ENCODE data around the gene CPPED1. TPM values are rescaled to one million over a fixed set of nuclear protein-coding genes. Genes with fewer than 3 reads are reported as not detected.

CPPED1 gene
- total RNA-seq, 2 donors from 2014 or later: 8.4 to 14.7 TPM

DNA sequence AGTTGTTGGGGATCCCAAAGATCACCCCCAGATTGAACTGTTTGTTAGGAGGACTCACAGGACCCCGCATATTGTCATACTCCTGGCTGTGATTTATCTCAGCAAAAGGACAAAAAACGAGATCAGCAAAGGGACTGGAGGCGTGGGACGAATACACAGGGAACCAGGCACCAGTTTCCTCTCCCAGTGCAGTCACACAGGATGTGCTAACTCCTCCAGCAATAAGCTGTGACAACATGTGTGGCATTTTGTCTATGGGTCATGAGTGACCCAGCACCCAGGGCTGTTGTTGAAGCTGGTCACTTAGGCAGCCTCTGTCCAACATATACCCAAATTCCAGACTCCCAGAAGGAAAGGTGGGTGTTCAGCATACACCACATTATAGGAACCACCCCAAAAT is 60.9 kb downstream of the CPPED1 start:
- H3K27me3 ChIP-seq (ENCODE audit: control insufficient read depth, insufficient read depth, low read length, poor library complexity, severe bottlenecking): no peaks in the 10 kb centered on the region
- 58 to 68% methylated on average over 4 of the region's 4 CpGs for WGBS, 2 experiments (ENCODE audit: insufficient coverage in 1 of 2, insufficient read length in 1 of 2)
- DNase-seq: no peak
- Mint-ChIP-seq H3K27ac (no peak overlapping the region), H3K27me3 (ENCODE audit: insufficient read depth) (no peaks in the 10 kb centered on the region), H3K36me3 (ENCODE audit: low read depth) (peaks cover 27% of the 10 kb centered on the region), H3K4me3 (no peak overlapping the region), H3K4me1 (peaks cover 3% of the 10 kb centered on the region), H3K9me3 (peaks cover 26% of the 10 kb centered on the region)
- no peaks in the 10 kb centered on the region for H3K36me3 ChIP-seq (ENCODE audit: control insufficient read depth, insufficient read depth, low read length)
- TF ChIP-seq, protein P1, sequence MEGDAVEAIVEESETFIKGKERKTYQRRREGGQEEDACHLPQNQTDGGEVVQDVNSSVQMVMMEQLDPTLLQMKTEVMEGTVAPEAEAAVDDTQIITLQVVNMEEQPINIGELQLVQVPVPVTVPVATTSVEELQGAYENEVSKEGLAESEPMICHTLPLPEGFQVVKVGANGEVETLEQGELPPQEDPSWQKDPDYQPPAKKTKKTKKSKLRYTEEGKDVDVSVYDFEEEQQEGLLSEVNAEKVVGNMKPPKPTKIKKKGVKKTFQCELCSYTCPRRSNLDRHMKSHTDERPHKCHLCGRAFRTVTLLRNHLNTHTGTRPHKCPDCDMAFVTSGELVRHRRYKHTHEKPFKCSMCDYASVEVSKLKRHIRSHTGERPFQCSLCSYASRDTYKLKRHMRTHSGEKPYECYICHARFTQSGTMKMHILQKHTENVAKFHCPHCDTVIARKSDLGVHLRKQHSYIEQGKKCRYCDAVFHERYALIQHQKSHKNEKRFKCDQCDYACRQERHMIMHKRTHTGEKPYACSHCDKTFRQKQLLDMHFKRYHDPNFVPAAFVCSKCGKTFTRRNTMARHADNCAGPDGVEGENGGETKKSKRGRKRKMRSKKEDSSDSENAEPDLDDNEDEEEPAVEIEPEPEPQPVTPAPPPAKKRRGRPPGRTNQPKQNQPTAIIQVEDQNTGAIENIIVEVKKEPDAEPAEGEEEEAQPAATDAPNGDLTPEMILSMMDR (conservative IDR thresholded peaks at IDR 0.05): no peak
- H3K4me3 ChIP-seq (ENCODE audit: low read length): no peak overlapping the region
- H3K9ac ChIP-seq (ENCODE audit: extremely low read depth, low read length, poor library complexity, severe bottlenecking): no peak overlapping the region
- no peak overlapping the region for H3K27ac ChIP-seq (ENCODE audit: low read depth, low read length)
- peaks cover 20% of the 10 kb centered on the region for H3K9me3 ChIP-seq (ENCODE audit: control insufficient read depth, low read length)
- no peaks in the 10 kb centered on the region for H3K4me1 ChIP-seq (ENCODE audit: control insufficient read depth, insufficient read depth, low read length)

- no peak for DNase-seq
- Histone ChIP-seq H3K27me3 (ENCODE audit: control insufficient read depth, insufficient read depth, low read length, poor library complexity, severe bottlenecking) (no peaks in the 10 kb centered on the region), H3K9me3 (ENCODE audit: control insufficient read depth, low read length) (peaks cover 19% of the 10 kb centered on the region), H3K4me1 (ENCODE audit: control insufficient read depth, insufficient read depth, low read length) (no peaks in the 10 kb centered on the region), H3K27ac (ENCODE audit: low read depth, low read length) (no peak overlapping the region), H3K36me3 (ENCODE audit: control insufficient read depth, insufficient read depth, low read length) (no peaks in the 10 kb centered on the region), H3K9ac (ENCODE audit: extremely low read depth, low read length, poor library complexity, severe bottlenecking) (no peak overlapping the region), H3K4me3 (ENCODE audit: low read length) (no peak overlapping the region)
- no peaks in the 10 kb centered on the region for H3K27me3 Mint-ChIP-seq (ENCODE audit: insufficient read depth)
- H3K4me1 Mint-ChIP-seq: peaks cover 3% of the 10 kb centered on the region
- no peak overlapping the region for H3K27ac Mint-ChIP-seq
- TF ChIP-seq, protein P1 (conservative IDR thresholded peaks at IDR 0.05): no peak
- H3K9me3 Mint-ChIP-seq: peaks cover 26% of the 10 kb centered on the region
- no peak overlapping the region for H3K4me3 Mint-ChIP-seq
- H3K36me3 Mint-ChIP-seq (ENCODE audit: low read depth): peaks cover 30% of the 10 kb centered on the region
- WGBS, 2 experiments (ENCODE audit: insufficient coverage in 1 of 2, insufficient read length in 1 of 2): 83 to 95% methylated on average over 2 to 6 of the region's 6 CpGs
These were observed 62.6 kb downstream of the CPPED1 start for GRCh38 chr16:12740986-12741610.

- H3K9ac ChIP-seq (ENCODE audit: extremely low read depth, low read length, poor library complexity, severe bottlenecking): no peak overlapping the region
- no peak overlapping the region for H3K4me3 Mint-ChIP-seq
- H3K36me3 ChIP-seq (ENCODE audit: control insufficient read depth, insufficient read depth, low read length): no peaks in the 10 kb centered on the region
- no peak for DNase-seq
- no peak overlapping the region for H3K27ac Mint-ChIP-seq
- H3K9me3 Mint-ChIP-seq: peaks cover 16% of the 10 kb centered on the region
- H3K27ac ChIP-seq (ENCODE audit: low read depth, low read length): no peak overlapping the region
- peaks cover 21% of the 10 kb centered on the region for H3K36me3 Mint-ChIP-seq (ENCODE audit: low read depth)
- TF ChIP-seq, protein P1 (conservative IDR thresholded peaks at IDR 0.05): no peak
- 93 to 97% methylated on average over 3 of the region's 3 CpGs for WGBS, 2 experiments (ENCODE audit: insufficient coverage in 1 of 2, insufficient read length in 1 of 2)
- H3K9me3 ChIP-seq (ENCODE audit: control insufficient read depth, low read length): peaks cover 6% of the 10 kb centered on the region
- H3K4me1 Mint-ChIP-seq: peaks cover 3% of the 10 kb centered on the region
- no peak overlapping the region for H3K4me3 ChIP-seq (ENCODE audit: low read length)
- no peaks in the 10 kb centered on the region for H3K27me3 Mint-ChIP-seq (ENCODE audit: insufficient read depth)
- H3K27me3 ChIP-seq (ENCODE audit: control insufficient read depth, insufficient read depth, low read length, poor library complexity, severe bottlenecking): no peaks in the 10 kb centered on the region
- H3K4me1 ChIP-seq (ENCODE audit: control insufficient read depth, insufficient read depth, low read length): no peaks in the 10 kb centered on the region
These were observed 63.9 kb downstream of the CPPED1 start for GRCh38 chr16:12739738-12740137.

Data from endodermal cell (in vitro differentiated cells).